ENCODE data around the gene DUSP14. TPM values are rescaled to one million over a fixed set of nuclear protein-coding genes. Genes with fewer than 3 reads are reported as not detected.

Gene DUSP14
- total RNA-seq, 2 donors from 2014 or later: 2.2 to 3.0 TPM

DNA sequence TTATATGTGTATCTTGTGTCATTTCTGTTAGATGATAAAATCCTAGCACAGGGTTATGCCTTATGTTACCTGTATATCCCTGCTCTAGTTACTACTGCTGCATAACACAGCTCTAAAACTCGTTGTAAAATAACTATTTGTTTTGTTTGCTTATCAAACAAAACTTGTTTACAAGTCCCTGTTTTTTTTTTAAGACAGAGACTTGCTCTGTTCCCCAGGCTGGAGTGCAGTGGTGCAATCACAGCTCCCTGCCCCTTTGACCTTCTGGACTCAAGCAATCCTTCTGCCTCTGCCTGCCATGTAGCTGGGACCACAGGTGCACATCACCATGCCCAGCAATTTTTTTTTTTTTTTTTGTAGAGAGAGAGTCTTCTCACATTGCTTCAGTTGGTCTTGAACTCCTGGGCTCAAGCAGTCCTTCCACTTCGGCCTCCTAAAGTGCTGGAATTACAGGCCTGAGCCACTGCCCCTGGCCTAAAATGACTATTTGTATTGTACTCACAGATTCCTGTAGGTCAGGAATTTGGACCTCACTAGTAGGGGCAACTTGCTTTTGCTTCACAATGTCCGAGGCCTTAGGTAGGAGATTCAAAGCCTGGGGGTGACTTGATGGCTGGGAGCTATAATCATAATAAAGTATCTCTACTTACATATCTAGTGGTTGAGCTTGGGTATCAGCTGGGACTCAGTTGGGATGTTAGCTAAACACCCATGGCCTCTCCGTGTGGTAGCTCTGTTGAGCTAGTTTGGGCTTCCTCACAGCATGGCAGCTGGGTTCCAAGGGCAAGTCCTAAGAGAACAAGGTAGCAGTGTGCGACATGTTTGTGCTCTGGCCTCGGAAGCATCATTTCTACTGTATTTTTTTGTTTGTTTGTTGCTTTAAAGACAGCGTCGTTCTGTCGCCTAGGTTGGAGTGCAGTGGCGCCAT is 12.6 kb downstream of the DUSP14 start:
- intact Hi-C loops (cut with DNase I): no loop called here
- H3K9ac ChIP-seq (ENCODE audit: low read depth in 2 of 2, low read length in 2 of 2): no peak overlapping the region

DNA sequence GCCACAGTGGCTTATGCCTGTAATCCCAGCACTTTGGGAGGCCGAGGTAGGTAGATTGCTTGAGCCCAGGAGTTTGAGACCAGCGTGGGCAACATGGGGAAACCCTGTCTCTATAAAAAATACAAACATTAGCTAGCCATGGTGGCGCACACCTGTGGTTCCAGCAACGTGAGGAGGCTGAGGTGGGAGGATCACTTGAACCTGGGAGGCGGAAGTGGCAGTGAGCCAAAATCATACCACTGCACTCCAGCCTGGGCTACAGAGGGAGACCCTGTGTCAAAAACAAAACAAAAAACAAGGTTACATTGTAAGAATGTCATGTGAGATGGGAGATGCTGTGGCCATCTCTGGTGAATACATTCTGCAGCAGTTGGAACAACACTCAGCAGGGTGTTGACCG is 13.5 kb downstream of the DUSP14 start:
- TF ChIP-seq, protein P1, sequence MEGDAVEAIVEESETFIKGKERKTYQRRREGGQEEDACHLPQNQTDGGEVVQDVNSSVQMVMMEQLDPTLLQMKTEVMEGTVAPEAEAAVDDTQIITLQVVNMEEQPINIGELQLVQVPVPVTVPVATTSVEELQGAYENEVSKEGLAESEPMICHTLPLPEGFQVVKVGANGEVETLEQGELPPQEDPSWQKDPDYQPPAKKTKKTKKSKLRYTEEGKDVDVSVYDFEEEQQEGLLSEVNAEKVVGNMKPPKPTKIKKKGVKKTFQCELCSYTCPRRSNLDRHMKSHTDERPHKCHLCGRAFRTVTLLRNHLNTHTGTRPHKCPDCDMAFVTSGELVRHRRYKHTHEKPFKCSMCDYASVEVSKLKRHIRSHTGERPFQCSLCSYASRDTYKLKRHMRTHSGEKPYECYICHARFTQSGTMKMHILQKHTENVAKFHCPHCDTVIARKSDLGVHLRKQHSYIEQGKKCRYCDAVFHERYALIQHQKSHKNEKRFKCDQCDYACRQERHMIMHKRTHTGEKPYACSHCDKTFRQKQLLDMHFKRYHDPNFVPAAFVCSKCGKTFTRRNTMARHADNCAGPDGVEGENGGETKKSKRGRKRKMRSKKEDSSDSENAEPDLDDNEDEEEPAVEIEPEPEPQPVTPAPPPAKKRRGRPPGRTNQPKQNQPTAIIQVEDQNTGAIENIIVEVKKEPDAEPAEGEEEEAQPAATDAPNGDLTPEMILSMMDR (IDR thresholded peaks at IDR 0.05): no peak
- no peaks in the 10 kb centered on the region for H3K27me3 ChIP-seq
- no peaks in the 10 kb centered on the region for H3K4me1 ChIP-seq
- intact Hi-C loops (cut with DNase I): no loop called here
- H3K36me3 ChIP-seq: no peaks in the 10 kb centered on the region
- H3K4me3 ChIP-seq: no peak overlapping the region
- DNase-seq: no peak
- H3K9me3 ChIP-seq: no peaks in the 10 kb centered on the region
- H3K9ac ChIP-seq (ENCODE audit: low read depth in 2 of 2, low read length in 2 of 2): no peak overlapping the region
- no peak overlapping the region for H3K27ac ChIP-seq

More for the DNA sequence above, 12.6 kb downstream of the DUSP14 start:
- TF ChIP-seq, protein P1 (IDR thresholded peaks at IDR 0.05): no peak
- H3K4me1 ChIP-seq: no peaks in the 10 kb centered on the region
- H3K4me3 ChIP-seq: no peak overlapping the region
- H3K27ac ChIP-seq: no peak overlapping the region
- H3K36me3 ChIP-seq: no peaks in the 10 kb centered on the region
- H3K9me3 ChIP-seq: no peaks in the 10 kb centered on the region
- DNase-seq: no peak
- no peaks in the 10 kb centered on the region for H3K27me3 ChIP-seq

DNA sequence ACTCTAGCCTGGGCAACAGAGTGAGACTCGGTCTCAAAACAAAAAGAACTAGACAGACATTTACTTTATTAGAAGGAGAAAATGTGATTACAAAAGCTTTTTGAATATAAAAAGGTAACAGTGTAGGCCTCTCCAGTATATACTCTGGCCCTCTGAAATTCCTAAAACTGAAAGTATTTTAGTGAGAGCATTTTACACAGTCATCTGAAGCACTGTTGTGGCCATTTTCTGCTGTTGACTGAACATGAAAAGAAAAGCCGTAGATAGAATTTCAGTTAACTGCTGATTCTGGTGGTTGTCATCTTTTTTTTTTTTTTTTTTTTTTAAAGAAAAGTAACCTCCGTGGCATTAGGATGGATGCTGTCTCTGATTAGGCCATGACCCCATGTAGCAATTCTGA is 15.6 kb downstream of the DUSP14 start:
- DNase-seq: no peak
- no peaks in the 10 kb centered on the region for H3K9me3 ChIP-seq
- no peaks in the 10 kb centered on the region for H3K27me3 ChIP-seq
- no peak overlapping the region for H3K27ac ChIP-seq
- H3K4me1 ChIP-seq: no peaks in the 10 kb centered on the region
- no peak overlapping the region for H3K9ac ChIP-seq (ENCODE audit: low read depth in 2 of 2, low read length in 2 of 2)
- H3K36me3 ChIP-seq: no peaks in the 10 kb centered on the region
- intact Hi-C loops (cut with DNase I): no loop called here
- no peak overlapping the region for H3K4me3 ChIP-seq
- TF ChIP-seq, protein P1 (IDR thresholded peaks at IDR 0.05): no peak

DNA sequence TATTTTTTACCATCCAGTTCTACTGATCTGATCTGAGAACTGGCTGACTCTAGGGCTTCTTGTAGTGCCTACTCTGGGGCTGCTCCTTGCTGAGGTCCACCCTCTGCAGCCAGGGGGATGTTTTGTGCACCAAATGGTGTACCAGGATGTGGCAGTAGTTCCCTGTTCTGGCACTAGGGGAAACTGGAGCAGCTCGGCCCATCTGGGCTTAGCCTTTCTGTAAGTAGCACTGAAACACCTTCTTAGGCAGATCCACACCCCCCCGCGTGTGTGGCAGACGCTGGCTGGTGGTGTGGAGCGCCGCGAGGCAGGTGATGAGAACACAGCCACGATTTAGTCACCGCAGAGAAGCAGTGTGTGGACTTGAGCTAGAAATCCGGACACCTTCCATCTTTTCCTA is 17.0 kb downstream of the DUSP14 start:
- Histone ChIP-seq H3K27ac (no peak overlapping the region), H3K9me3 (no peaks in the 10 kb centered on the region), H3K4me3 (no peak overlapping the region), H3K27me3 (no peaks in the 10 kb centered on the region), H3K4me1 (no peaks in the 10 kb centered on the region), H3K36me3 (no peaks in the 10 kb centered on the region), H3K9ac (ENCODE audit: low read depth in 2 of 2, low read length in 2 of 2) (no peak overlapping the region)
- DNase-seq: no peak
- TF ChIP-seq, protein P1 (IDR thresholded peaks at IDR 0.05): peak; percentile 33
- intact Hi-C loops (cut with DNase I): no loop called here

DNA sequence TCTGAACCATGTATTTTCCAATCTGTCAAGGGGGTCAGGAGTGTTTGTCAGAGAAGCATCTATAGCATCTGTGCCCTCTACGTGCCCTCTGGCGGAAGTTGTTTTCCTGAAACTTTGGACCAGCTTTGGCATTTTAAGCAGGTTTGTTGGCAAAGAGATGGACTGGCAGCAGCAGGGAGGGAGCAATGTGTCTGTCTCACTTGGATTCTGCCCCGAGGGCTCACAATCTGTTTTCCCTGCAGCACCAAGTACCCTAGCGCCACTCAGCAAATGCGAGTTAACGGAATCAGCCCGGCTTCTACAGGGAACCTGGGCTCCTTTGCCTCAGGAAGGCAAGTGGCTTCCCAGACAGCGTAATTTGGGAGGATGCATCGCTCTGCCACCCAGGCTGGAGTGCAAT is 17.4 kb downstream of the DUSP14 start:
- no peaks in the 10 kb centered on the region for H3K27me3 ChIP-seq
- intact Hi-C loops (cut with DNase I): no loop called here
- H3K9me3 ChIP-seq: no peaks in the 10 kb centered on the region

More for the DNA sequence above, 17.4 kb downstream of the DUSP14 start:
- no peak overlapping the region for H3K9ac ChIP-seq (ENCODE audit: low read depth in 2 of 2, low read length in 2 of 2)
- H3K27ac ChIP-seq: no peak overlapping the region
- TF ChIP-seq, protein P1 (IDR thresholded peaks at IDR 0.05): no peak
- no peak for DNase-seq
- no peak overlapping the region for H3K4me3 ChIP-seq
- H3K36me3 ChIP-seq: no peaks in the 10 kb centered on the region
- H3K4me1 ChIP-seq: no peaks in the 10 kb centered on the region

All from colonic mucosa (tissue), 4 donors.